Endothelial cell of umbilical vein (primary cell): ENCODE data around the gene ABI3.

Source experiments
- EZH2 ChIP-seq: IDR thresholded peaks from 2 replicates; pipeline ENCODE4 v1.6.1; 2012; ENCODE audit warnings: borderline replicate concordance, low read depth, mild to moderate bottlenecking, moderate library complexity, low read length, inconsistent platforms; ENCODE audit not compliant: severe bottlenecking
- FOS ChIP-seq: IDR thresholded peaks from 2 replicates; pipeline ENCODE4 v1.6.1; 2011; ENCODE audit warnings: mild to moderate bottlenecking, low read length, moderate library complexity, borderline replicate concordance; ENCODE audit not compliant: insufficient read depth
- JUN ChIP-seq: IDR thresholded peaks from 2 replicates; pipeline ENCODE4 v1.6.1; 2011; ENCODE audit warnings: borderline replicate concordance, low read depth; ENCODE audit not compliant: insufficient read length, insufficient read depth
- MYC ChIP-seq: IDR thresholded peaks from one replicate; pipeline ENCODE4 v1.6.1; 2011; ENCODE audit warnings: mild to moderate bottlenecking, low read depth, low read length
- POLR2A ChIP-seq: IDR thresholded peaks from 2 replicates; pipeline ENCODE4 v1.6.1; 2012; ENCODE audit warnings: low read depth, mild to moderate bottlenecking, control low read depth, low read length
- POLR2AphosphoS5 ChIP-seq: IDR thresholded peaks from 2 replicates; pipeline ENCODE4 v1.6.1; 2012; ENCODE audit warnings: low read depth, mild to moderate bottlenecking, control low read depth, low read length, moderate library complexity; ENCODE audit not compliant: insufficient read depth
- TF ChIP-seq, protein P1 (sequence below), 2 donors: IDR thresholded peaks; 1 replicate in 1 of 2; 2 replicates in 1 of 2; pipeline ENCODE4 v1.5.1; 2011; ENCODE audit warnings: low read length in 2 of 2, mild to moderate bottlenecking in 2 of 2, moderate library complexity in 2 of 2, control low read depth in 1 of 2, inconsistent platforms in 1 of 2, low read depth in 1 of 2; ENCODE audit not compliant: insufficient read depth in 1 of 2; ENCODE audit errors: extremely low read depth in 1 of 2
- TF ChIP-seq, protein P2 (sequence below): IDR thresholded peaks from 2 replicates; pipeline ENCODE4 v1.6.1; 2011; ENCODE audit not compliant: insufficient read depth, insufficient read length

DNA sequence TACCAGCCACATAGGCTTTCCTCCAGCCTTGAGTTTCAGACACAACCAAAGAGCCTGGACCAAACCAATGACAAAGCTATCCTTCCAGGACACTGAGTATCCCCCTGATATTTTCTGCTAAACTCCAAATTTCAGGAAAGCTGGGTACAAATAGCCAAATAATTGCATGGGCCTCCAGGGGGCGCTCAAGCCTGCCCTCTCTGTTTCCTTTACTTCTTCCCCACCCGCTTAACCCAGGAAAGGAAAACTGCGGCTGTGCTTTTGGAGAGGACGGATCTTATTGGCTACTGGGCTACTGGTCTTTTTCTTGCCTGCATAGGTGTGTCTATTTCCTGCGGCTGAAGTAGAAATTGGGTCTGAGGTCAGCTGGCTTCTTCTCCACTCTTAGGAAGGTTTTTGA lies 30.2 kb upstream of the ABI3 start:
- no peak for TF ChIP-seq EZH2
- TF ChIP-seq, protein P1, sequence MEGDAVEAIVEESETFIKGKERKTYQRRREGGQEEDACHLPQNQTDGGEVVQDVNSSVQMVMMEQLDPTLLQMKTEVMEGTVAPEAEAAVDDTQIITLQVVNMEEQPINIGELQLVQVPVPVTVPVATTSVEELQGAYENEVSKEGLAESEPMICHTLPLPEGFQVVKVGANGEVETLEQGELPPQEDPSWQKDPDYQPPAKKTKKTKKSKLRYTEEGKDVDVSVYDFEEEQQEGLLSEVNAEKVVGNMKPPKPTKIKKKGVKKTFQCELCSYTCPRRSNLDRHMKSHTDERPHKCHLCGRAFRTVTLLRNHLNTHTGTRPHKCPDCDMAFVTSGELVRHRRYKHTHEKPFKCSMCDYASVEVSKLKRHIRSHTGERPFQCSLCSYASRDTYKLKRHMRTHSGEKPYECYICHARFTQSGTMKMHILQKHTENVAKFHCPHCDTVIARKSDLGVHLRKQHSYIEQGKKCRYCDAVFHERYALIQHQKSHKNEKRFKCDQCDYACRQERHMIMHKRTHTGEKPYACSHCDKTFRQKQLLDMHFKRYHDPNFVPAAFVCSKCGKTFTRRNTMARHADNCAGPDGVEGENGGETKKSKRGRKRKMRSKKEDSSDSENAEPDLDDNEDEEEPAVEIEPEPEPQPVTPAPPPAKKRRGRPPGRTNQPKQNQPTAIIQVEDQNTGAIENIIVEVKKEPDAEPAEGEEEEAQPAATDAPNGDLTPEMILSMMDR (IDR thresholded peaks at IDR 0.05; ENCODE audit: extremely low read depth in 1 of 2, insufficient read depth in 1 of 2, low read depth in 1 of 2, low read length in 2 of 2) = peak; percentile 90 to 96
- no peak for TF ChIP-seq POLR2A
- TF ChIP-seq POLR2AphosphoS5 = no peak
- TF ChIP-seq, protein P2, sequence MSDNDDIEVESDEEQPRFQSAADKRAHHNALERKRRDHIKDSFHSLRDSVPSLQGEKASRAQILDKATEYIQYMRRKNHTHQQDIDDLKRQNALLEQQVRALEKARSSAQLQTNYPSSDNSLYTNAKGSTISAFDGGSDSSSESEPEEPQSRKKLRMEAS = no peak
- TF ChIP-seq FOS = no peak
- no peak for TF ChIP-seq JUN
- TF ChIP-seq MYC = no peak
